Ovary (tissue), 9 donors: Measurements from ENCODE around the gene DGKQ. TPM values are rescaled to one million over a fixed set of nuclear protein-coding genes. Genes with fewer than 3 reads are reported as not detected.

Source experiments
- DNase-seq, 5 donors: peaks; one replicate each; pipeline ENCODE4 v3.0.0-alpha.2; 2019 to 2020
- H3K27ac ChIP-seq, 2 donors: fragments of 200-600 bp; one replicate each; pipeline versions ENCODE4 v1.5.1 to v1.8.0; 2019 to 2022
- H3K27me3 ChIP-seq: fragments of 200-600 bp; one replicate; pipeline ENCODE4 v1.8.0; 2022
- H3K36me3 ChIP-seq: fragments of 200-600 bp; sonication (generic); one replicate; pipeline ENCODE4 v1.5.1; 2019
- H3K4me1 ChIP-seq: one replicate; pipeline ENCODE4 v1.8.1; 2013; ENCODE audit warnings: mild to moderate bottlenecking, moderate library complexity; ENCODE audit not compliant: insufficient read depth
- H3K4me3 ChIP-seq: fragments of 200-600 bp; sonication (generic); one replicate; pipeline ENCODE4 v1.5.1; 2017
- H3K9me3 ChIP-seq, 2 donors: fragments of 200-600 bp in 1 of 2; sonication (generic) in 1 of 2; one replicate each; pipeline versions ENCODE4 v1.5.1 to v1.8.1; 2013 to 2019; ENCODE audit warnings: mild to moderate bottlenecking in 1 of 2, moderate library complexity in 1 of 2
- EP300 ChIP-seq: sonication (generic); formaldehyde crosslinking; IDR thresholded peaks from one replicate; pipeline ENCODE4 v1.6.1; 2017; ENCODE audit warnings: antibody characterized with exemption
- POLR2A ChIP-seq: fragments of 450-650 bp; IDR thresholded peaks from one replicate; pipeline ENCODE4 v1.6.1; 2017; ENCODE audit warnings: antibody characterized with exemption, mild to moderate bottlenecking, moderate library complexity
- WGBS, 3 donors: extraction: QIAGEN DNeasy Blood & Tissue Kit in 1 of 3; methylation state at CpG; one replicate each; pipeline versions ENCODE4 v1.1.5 to v1.1.7; 2013 to 2017; 5-methylcytosine and 5-hydroxymethylcytosine counted together
- intact Hi-C, 4 donors: fragments of 100-400 bp; cut with DNase I; formaldehyde crosslinking; loops; one replicate each; pipeline versions ENCODE4 v1.11.0 to v1.15.1; 2022 to 2023
- polyA plus RNA-seq, 2 donors: library from polyadenylated mRNA; stranded (reverse); fragments of 200-250 nt in 1 of 2; fragments of 350-450 nt in 1 of 2; fragmentation: Illumina TruSeq in 1 of 2; extraction: RNeasy Lipid Tissue Mini Kit (QIAGEN cat#74804) in 1 of 2; gene quantifications; one replicate each; pipeline ENCODE4 v1.2.3, GENCODE V29; 2013 to 2014
- total RNA-seq, 7 donors: library from RNA; depleted of rRNA in 2 of 7; stranded (reverse); fragments of >200 nt in 2 of 7; fragmentation: NEBNext Ultra II Directional in 3 of 7; extraction: Animal tissue kit (Norgen Biotek cat#: 25700) in 3 of 7; gene quantifications; one replicate each; pipeline versions ENCODE4 v1.1.0 to v1.2.4, GENCODE V29; 2016 to 2023
- TF ChIP-seq, protein P1 (sequence below), 3 donors: fragments of 450-650 bp in 2 of 3; fragments of 200-600 bp in 1 of 3; IDR thresholded peaks; one replicate each; pipeline versions ENCODE4 v1.5.1 to v1.8.0; 2016 to 2022; ENCODE audit warnings: antibody characterized with exemption in 3 of 3, mild to moderate bottlenecking in 1 of 3
- donor health status: DM: no; HTN: no; CAD: no; lungs with moderate emphysema.
- donor health status: DM: no; HTN: no; CAD: no.
- donor health status: Bipolar disorder and iron deficiency.
- donor health status: DM: yes; HTN: yes; CAD: no.
- donor health status: DM: no; HTN: no; CAD: no.
- donor health status: DM: yes; HTN: yes; CAD: no.

DGKQ gene
- total and polyA plus RNA-seq, 9 donors, result 0.53 to 12.9 (median 6.9) TPM

DNA sequence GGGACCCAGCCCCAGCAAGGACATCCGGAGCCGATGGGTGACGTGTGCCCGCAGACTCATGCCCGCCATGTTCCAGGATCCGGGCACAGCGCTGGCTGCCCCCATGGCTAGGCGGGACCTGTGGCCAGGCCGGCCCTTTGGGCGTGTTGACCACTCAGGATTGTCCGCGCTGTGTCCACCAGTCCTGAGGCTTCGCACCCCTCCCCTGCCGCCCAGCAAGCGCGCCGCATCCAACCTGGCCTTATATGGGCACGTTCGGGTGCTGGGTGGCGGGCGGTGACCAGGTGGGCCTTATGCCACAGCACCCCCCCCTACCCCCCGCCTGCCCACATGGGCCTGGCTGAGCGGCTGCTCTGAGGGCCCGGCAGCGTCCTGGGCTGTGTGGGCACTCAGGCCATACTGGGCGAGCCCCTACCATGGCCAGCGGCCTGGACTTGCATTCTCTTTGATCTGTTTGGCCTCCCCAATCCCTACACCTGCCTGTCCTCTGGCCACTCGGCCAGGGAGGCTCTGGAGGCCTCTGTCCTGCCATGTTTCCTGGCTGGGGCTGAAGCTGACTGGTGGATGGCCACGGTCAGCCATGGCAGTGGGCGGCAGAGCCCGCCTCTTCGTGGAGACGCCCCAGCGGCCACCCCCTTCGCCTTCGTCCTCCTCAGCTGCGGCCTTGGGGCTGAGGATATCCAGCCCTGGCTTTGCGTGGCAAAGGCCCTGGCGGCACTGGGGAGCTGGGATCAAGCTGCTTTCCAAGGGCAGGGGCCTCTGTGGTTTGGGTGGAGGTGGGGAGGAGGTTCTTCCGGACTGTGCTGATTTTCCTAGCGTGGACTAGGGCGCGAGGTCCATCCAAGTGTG, 40.1 kb upstream of the DGKQ start:
- Histone ChIP-seq H3K27ac (peak overlapping the region in 1 of 2 donors; percentile 11), H3K27me3 (no peaks in the 10 kb centered on the region), H3K36me3 (no peaks in the 10 kb centered on the region), H3K9me3 (no peaks in the 10 kb centered on the region), H3K4me3 (no peak overlapping the region), H3K4me1 (peaks cover 23% of the 10 kb centered on the region)
- intact Hi-C loops, result loop anchor here in 1 of 4 donors (10.0 kb wide), 1 partner anchor 221 kb away; no protein-coding TSS in a partner anchor
- WGBS, 3 donors, result 85 to 94% (median 92%) methylated on average over 30 to 43 of the region's 43 CpGs
- TF ChIP-seq EP300, result no peak
- no peak for TF ChIP-seq POLR2A
- TF ChIP-seq, protein P1, sequence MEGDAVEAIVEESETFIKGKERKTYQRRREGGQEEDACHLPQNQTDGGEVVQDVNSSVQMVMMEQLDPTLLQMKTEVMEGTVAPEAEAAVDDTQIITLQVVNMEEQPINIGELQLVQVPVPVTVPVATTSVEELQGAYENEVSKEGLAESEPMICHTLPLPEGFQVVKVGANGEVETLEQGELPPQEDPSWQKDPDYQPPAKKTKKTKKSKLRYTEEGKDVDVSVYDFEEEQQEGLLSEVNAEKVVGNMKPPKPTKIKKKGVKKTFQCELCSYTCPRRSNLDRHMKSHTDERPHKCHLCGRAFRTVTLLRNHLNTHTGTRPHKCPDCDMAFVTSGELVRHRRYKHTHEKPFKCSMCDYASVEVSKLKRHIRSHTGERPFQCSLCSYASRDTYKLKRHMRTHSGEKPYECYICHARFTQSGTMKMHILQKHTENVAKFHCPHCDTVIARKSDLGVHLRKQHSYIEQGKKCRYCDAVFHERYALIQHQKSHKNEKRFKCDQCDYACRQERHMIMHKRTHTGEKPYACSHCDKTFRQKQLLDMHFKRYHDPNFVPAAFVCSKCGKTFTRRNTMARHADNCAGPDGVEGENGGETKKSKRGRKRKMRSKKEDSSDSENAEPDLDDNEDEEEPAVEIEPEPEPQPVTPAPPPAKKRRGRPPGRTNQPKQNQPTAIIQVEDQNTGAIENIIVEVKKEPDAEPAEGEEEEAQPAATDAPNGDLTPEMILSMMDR (IDR thresholded peaks at IDR 0.05), result no peak
- peak in 2 of 5 donors; percentile 48 to 53 for DNase-seq

DNA sequence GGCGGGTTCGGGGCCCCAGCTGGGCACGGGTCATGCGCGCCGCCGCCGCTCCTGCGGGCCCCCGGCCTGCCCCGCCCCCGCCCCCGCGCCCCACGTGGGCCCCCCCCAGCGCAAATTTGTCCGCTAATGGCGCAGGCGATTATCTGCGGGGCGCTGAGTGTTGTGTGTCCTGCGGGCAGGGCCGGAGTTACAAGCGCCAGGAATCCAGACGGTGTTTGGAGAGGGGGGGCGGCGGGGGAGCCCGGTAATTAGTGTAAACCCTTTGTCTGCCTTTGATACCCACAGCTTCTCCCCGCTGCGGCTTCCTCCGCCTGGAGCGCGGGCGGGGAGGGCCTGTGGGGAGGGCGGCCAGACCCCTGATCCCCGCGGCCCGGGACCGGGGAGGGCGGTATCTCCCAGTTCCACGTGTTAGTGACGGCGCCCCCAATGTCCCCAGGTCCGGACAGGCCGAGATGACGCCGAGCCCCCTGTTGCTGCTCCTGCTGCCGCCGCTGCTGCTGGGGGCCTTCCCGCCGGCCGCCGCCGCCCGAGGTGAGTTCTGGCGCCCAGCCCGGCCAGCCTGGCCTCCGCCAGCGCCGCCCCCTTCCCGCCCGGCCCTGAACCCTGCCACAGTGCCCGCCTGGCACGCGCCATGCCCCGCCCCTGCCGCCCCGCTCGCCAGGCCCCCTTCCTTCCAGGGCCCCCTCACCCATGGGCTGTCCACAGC, 38.8 kb upstream of the DGKQ start:
- no peaks in the 10 kb centered on the region for H3K36me3 ChIP-seq
- peak overlapping the region; percentile 7 to 8 for H3K27ac ChIP-seq
- peaks cover 14% of the 10 kb centered on the region for H3K4me1 ChIP-seq
- peak; percentile 49 to 75 (median 70) for DNase-seq
- H3K4me3 ChIP-seq, result peak overlapping the region; percentile 51
- intact Hi-C loops, result loop anchor here in 1 of 4 donors (10.0 kb wide), 1 partner anchor 223 kb away; no protein-coding TSS in a partner anchor
- no peaks in the 10 kb centered on the region for H3K27me3 ChIP-seq
- H3K9me3 ChIP-seq, result no peaks in the 10 kb centered on the region
- 1 to 10% (median 1%) methylated on average over 10 to 69 of the region's 69 CpGs for WGBS, 3 donors
- TF ChIP-seq, protein P1 (IDR thresholded peaks at IDR 0.05), result no peak
- no peak for TF ChIP-seq EP300

DNA sequence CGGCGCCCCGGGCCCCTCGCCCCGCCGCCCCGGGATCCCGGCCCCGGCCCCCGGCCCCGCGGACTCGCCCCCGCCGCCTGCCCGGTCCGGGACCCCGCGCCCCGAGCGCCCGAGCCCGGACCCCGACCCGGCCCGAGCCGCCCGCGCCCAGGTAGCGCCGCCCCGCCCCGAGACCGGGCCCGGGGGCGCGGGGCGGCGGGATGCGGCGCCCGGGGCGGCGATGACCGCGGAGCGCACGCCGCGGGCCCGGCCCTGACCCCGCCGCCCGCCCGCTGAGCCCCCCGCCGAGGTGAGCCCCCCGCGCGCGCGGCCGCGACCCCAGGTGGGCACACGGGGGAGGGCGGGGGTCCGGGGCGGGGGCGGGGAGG, 38.3 kb upstream of the DGKQ start:
- H3K27me3 ChIP-seq, result no peaks in the 10 kb centered on the region
- 1% methylated on average over 18 to 57 of the region's 69 CpGs; no CpG with 5 or more reads in 1 of the 3 donors for WGBS, 3 donors
- TF ChIP-seq POLR2A (no peak), EP300 (no peak)
- TF ChIP-seq, protein P1 (IDR thresholded peaks at IDR 0.05), result no peak
- no peaks in the 10 kb centered on the region for H3K36me3 ChIP-seq
- intact Hi-C loops, result loop anchor here in 1 of 4 donors (10.0 kb wide), 1 partner anchor 223 kb away; no protein-coding TSS in a partner anchor
- no peak overlapping the region for H3K27ac ChIP-seq
- no peak for DNase-seq
- no peaks in the 10 kb centered on the region for H3K9me3 ChIP-seq
- peaks cover 14% of the 10 kb centered on the region for H3K4me1 ChIP-seq
- H3K4me3 ChIP-seq, result peak overlapping the region; percentile 53

DNA sequence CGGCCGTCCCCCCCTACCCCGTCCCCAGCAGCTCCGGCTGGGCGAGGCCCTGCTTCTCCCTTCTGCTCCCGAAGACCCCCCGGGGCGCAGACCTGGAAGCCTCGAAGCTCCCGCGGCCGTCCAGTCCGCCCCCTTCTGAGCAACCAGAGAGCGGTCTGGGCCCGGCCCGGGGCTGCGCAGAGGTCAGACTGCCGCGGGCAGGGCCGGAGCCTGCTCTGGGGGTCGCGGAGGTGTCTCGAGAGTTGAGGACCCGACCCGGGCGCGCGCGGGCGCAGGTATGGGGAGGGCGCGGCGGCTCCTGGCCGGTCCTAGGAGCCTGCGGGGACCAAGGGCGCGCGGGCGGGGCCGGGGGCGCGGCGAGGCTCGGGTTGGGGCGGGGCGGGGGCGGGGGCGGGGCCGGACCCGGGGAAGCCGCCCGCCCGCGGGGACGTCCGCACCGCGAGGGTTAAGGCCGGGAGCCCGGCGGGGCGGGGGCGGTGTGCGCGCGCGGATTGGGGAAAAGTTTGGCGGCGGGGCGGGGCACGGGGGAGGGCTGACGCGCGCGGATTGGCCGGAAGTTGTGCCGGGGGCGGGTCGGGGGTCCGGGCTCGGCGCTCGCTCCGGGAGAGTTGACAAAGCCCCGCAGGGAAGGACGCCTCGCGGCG, 37.8 kb upstream of the DGKQ start, which contains the start of gene FGFRL1:
Gene FGFRL1 (plus strand): TSS at position 605 of the 644 bp plus-strand sequence. CDS start 860 bp downstream, outside the sequence.
- Histone ChIP-seq H3K27me3 (no peaks in the 10 kb centered on the region), H3K36me3 (no peaks in the 10 kb centered on the region), H3K4me1 (peaks cover 14% of the 10 kb centered on the region), H3K4me3 (peak within 1 kb of the TSS; percentile 62), H3K9me3 (no peaks in the 10 kb centered on the region), H3K27ac (peak within 1 kb of the TSS; percentile 34 to 66)
- DNase-seq, result peak; percentile 94 to 96 (median 95)
- no peak for TF ChIP-seq POLR2A
- no peak for TF ChIP-seq EP300
- TF ChIP-seq, protein P1 (IDR thresholded peaks at IDR 0.05), result no peak
- intact Hi-C loops, result loop anchor here in 1 of 4 donors (10.0 kb wide), 1 partner anchor 224 kb away; no protein-coding TSS in a partner anchor
- WGBS, 3 donors, result 1 to 2% (median 1%) methylated on average over 27 to 89 of the region's 89 CpGs
